Activated naive CD4-positive, alpha-beta T cell treated with anti-CD3 and anti-CD28 coated beads, Interleukin-2, amount 50 U/mL, for 72 hours (primary cell): ENCODE results near the gene IL1RAPL2. TPM values are rescaled to one million over a fixed set of nuclear protein-coding genes. Genes with fewer than 3 reads are reported as not detected.

ENCODE experiments used
- ATAC-seq, 2 donors: fragments of 150-1000 bp; cut with Tn5 transposase; 2 replicates each; pipeline ENCODE4 v1.10.0; 2021; ENCODE audit warnings: mild to moderate bottlenecking in 2 of 2, moderate library complexity in 2 of 2
- DNase-seq, 2 donors: peaks; one replicate each; pipeline ENCODE4 v3.0.0; 2021 to 2022; ENCODE audit warnings: low spot score in 2 of 2
- H3K27ac Mint-ChIP-seq, 2 donors: one replicate each; pipeline ENCODE4 v1.8.0; 2022; ENCODE audit warnings: mild to moderate bottlenecking in 2 of 2, mixed read lengths in 2 of 2
- H3K36me3 Mint-ChIP-seq, 2 donors: one replicate each; pipeline ENCODE4 v1.8.0; 2022; ENCODE audit warnings: mixed read lengths in 2 of 2
- H3K9me3 Mint-ChIP-seq, 2 donors: one replicate each; pipeline ENCODE4 v1.8.0; 2022; ENCODE audit warnings: mixed read lengths in 2 of 2
- total RNA-seq, 2 donors: library from RNA; stranded (reverse); gene quantifications; one replicate each; pipeline ENCODE4 v1.2.3, GENCODE V29; 2022

Gene IL1RAPL2
- total RNA-seq, 2 donors from 2014 or later: not detected

DNA sequence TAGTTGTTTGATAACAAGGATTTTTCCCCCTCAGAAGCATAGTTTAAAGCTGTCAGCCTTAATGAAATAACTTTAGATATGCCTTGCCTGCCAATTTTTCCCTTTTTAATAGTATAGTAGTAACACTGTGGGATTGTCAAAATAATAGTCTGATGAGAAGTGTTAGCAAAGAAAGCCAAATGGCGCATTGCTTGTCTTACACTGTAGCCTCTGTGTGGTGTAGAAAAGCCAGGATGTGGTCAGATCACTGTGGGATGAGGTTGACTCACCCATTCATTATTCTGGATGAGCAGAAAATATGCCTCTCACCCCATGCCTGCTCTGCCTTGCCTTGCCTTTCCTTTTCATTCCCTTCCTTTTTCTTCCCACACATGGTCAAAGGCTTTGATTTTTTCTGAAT lies 998.5 kb downstream of the IL1RAPL2 start:
- H3K27ac Mint-ChIP-seq: no peak overlapping the region
- H3K36me3 Mint-ChIP-seq: no peaks in the 10 kb centered on the region
- ATAC-seq: no peak
- peaks cover 3 to 5% of the 10 kb centered on the region in 2 donors for H3K9me3 Mint-ChIP-seq
- DNase-seq: no peak

DNA sequence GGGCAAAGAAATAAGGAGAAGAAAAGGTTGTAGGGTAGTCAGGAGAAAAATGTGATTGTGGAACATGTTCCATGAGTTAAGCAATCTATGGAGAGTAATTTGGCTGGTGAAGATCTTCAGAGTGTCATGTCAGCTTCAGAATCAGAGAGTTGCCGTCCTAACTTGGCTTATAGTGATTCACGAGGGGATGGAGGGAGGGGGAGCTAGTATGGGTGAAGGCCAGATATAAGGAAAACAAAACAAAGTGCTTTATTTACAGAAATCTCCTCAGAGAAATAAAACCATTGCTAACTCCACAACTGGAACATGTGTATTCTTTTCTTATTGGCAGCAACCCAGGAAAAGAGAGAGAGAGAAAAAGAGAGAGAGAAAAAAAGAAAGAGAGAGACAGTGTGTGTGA lies 999.9 kb downstream of the IL1RAPL2 start:
- H3K27ac Mint-ChIP-seq: no peak overlapping the region
- no peak for ATAC-seq

DNA sequence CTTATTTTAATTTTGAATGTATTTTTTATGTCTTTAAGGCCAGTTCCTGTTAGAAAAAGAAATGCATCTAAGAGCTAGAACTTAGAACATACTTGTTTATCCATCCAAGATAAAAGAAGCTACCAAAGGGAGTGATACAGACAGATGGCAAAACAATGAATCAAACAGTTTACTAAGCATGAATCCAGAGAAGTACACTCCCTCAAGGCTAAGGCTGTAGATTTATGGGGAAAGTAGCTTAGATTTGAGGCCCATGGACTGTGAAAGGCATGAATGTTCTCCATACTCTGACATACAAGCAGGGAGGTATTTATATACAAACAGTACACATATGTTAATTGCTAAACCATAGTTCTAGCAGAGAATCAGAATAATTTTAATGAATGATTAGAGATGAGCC lies 1001.1 kb downstream of the IL1RAPL2 start:
- Mint-ChIP-seq H3K27ac (no peak overlapping the region), H3K36me3 (no peaks in the 10 kb centered on the region), H3K9me3 (peaks cover 0 to 5% of the 10 kb centered on the region in 2 donors)
- ATAC-seq (no peak), DNase-seq (no peak)

More for the DNA sequence above, 999.9 kb downstream of the IL1RAPL2 start:
- Mint-ChIP-seq H3K36me3 (no peaks in the 10 kb centered on the region), H3K9me3 (peaks cover 0 to 5% of the 10 kb centered on the region in 2 donors)
- DNase-seq: no peak

DNA sequence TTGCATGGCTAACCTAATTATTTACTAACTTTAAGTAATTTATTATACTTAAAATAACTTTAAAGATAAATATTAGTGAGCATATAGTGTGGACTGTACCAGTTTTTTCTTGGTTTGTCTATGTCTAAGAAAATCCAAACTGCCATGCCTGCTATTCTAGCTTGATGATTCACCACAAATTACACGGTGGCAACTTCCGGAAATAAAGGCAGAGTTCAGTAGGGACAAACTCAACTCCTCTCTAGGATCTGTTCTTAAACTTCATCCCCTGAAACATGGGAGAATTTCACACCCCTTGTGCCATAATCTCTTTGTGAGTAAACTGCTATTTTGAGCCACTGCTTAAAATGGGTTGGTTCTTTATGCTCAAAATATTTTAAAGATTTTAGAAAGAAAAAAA lies 1042.7 kb downstream of the IL1RAPL2 start:
- DNase-seq: no peak
- Mint-ChIP-seq H3K36me3 (no peaks in the 10 kb centered on the region), H3K27ac (no peak overlapping the region), H3K9me3 (peaks cover 0 to 5% of the 10 kb centered on the region in 2 donors)
- no peak for ATAC-seq

DNA sequence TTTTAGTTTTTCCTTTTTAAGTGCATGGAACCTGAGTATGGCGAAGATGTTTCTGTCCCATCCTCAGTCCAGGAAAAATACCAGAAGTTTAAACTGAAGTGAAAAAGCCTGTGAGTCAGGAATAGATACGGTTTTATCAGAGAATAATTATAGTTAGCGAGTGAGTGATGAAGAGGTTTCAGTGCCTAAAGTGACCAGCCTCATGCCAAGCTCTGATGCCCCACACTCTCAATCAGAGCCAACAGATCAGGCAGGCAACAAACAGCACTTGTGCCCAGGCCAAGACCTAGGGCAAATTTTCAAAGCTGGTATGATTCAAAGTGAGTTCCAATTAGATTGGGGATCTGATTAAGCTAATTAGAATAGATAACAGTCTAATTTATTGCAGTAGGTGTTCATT lies 1043.5 kb downstream of the IL1RAPL2 start:
- ATAC-seq (no peak), DNase-seq (no peak)
- Mint-ChIP-seq H3K27ac (no peak overlapping the region), H3K9me3 (peaks cover 0 to 5% of the 10 kb centered on the region in 2 donors), H3K36me3 (no peaks in the 10 kb centered on the region)

DNA sequence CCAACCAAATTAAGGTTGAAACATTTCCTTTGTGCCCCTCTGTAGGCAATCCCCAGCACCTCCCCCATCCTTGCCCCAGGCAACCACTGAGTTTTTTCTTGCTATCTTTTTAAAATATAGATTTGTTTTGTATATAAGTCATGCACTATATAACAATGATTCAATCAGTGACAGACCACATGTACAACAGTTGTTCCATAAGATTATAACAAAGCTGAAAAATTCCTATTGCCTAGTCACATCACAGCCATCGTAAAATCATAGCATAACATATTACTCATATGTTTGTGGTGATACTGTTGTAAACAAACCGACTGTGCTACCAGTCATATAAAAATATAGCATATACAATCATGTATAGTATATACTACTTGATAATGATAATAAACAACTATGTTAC lies 1044.4 kb downstream of the IL1RAPL2 start:
- no peak for ATAC-seq
- no peaks in the 10 kb centered on the region for H3K36me3 Mint-ChIP-seq
- H3K9me3 Mint-ChIP-seq: peaks cover 0 to 3% of the 10 kb centered on the region in 2 donors
- H3K27ac Mint-ChIP-seq: no peak overlapping the region
- DNase-seq: no peak

DNA sequence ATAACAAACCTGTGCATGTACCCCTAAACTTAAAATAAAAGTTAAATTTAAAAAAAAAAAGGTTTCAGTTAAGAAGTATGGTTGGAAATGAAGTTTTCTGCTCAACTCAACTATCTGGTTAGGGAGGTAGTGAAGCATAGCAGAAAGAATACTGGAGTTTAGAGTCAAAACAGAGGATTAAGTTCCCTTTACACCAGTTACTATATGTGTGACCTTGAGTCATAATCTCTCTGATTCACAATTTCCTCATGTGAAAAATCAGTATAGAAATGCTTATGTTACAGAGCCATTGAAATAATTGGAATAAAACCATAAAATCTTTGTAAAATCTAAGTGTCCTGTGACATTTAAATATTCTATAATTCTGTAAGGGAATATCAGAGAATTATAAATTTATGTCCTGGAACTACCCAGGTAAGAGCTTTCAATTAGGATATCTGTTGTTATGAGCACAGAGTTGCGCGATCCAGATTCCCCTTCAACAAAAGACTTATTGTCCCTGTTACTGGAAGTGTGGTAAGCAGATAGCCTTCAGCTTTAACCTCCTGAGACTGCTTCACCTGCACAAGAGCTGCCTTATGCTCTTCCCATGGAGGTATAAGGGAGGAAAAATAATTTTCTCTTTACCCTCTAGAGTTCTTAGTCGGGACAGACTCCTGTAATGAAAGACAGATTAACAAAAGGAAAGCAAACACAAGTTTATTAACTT lies 1052.5 kb downstream of the IL1RAPL2 start:
- Mint-ChIP-seq H3K9me3 (peaks cover 0 to 3% of the 10 kb centered on the region in 2 donors), H3K36me3 (no peaks in the 10 kb centered on the region), H3K27ac (no peak overlapping the region)
- DNase-seq: no peak
- no peak for ATAC-seq

DNA sequence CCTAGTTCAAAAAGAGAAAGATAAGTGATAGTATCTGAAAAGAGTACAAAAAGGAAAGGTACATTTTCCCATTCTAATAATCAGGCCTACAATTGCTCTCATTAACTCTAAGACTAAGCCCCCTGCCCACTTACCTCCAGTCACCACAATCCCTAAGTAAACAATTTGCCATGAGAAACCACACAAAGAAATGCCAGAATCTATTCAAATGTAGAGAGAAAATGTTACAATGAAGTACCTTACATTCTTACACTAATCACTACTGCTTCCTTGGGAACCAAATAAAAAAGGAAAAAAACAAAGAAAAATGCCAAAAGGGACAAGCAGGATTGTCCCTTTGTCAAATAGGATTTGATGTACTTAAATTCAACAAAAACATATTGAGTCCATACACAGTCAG lies 1068.2 kb downstream of the IL1RAPL2 start:
- H3K9me3 Mint-ChIP-seq: peaks cover 4 to 7% of the 10 kb centered on the region in 2 donors
- no peak overlapping the region for H3K27ac Mint-ChIP-seq
- DNase-seq (no peak), ATAC-seq (no peak)
- no peaks in the 10 kb centered on the region for H3K36me3 Mint-ChIP-seq

DNA sequence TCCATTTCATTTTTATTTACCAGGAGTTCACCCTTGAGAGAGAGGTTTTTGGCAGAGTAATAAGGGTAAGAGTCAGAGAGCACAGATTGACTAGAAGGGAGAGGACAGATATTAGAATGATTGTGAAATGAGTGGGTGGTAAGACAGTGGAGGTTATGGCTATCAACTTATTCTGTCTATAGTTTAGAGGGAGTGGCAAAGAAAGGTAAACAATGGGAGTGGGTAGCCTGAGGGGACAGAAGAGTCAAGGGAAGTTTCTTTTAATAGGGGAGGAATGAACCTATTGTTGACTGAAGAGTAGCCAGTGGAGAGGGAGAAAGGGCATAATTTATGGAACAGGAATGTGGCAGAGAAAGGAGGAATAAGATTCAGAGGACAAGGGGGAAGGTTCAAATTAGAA lies 1069.8 kb downstream of the IL1RAPL2 start:
- DNase-seq: no peak
- Mint-ChIP-seq H3K9me3 (peaks cover 4 to 7% of the 10 kb centered on the region in 2 donors), H3K36me3 (no peaks in the 10 kb centered on the region), H3K27ac (no peak overlapping the region)
- no peak for ATAC-seq

DNA sequence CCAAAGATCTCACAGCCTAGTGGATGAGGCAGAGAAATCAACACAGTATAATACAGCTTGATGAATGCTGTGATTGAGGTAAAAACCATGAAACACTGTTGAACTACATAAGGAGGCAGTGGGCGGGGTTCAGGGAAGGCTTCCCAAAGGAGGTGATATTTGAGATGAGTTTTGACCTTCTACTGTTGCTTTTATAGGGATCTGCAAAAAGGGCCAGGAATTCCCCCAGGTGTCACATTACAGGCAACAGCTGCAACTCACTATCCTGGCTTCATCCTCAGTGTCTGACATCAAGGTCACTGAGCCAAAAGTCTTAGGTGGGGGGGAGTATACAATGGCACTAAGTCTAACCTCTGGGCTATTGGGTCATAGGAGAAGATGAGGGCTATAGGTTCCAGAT lies 1070.7 kb downstream of the IL1RAPL2 start:
- ATAC-seq (no peak), DNase-seq (no peak)
- Mint-ChIP-seq H3K27ac (no peak overlapping the region), H3K36me3 (no peaks in the 10 kb centered on the region), H3K9me3 (peaks cover 4 to 7% of the 10 kb centered on the region in 2 donors)

DNA sequence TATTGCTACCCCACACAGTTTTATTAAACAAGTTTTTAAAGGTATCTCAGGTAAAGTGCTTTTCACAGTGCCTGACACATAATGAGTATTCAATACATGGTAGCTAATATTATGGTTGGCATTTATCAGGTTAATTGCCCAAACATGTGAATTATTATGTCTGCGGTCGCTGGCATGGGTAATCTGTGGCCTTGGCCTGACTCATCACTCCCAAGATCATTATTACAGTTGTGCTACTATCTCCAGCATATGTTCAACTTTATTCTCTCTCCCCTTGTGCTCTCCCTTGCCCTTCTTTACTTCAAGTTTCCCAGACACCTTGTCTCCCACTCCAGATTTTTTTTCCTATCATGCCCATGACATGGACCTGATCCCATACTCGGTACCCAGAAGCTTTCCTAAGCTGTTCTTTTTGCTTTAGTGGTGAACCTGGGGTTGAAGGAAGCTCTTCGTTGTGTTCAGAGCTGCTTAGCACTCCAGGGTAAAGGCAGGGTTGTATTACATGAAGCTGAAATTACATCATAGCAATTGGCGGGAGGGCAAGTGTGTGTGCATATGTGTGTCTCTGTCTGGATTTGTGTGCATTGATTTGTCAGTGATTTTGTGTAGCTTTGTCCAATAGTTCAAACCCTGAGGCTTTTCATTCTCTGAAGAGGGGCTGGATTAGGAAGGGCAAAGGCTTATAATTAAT lies 1079.8 kb downstream of the IL1RAPL2 start:
- no peak for ATAC-seq

DNA sequence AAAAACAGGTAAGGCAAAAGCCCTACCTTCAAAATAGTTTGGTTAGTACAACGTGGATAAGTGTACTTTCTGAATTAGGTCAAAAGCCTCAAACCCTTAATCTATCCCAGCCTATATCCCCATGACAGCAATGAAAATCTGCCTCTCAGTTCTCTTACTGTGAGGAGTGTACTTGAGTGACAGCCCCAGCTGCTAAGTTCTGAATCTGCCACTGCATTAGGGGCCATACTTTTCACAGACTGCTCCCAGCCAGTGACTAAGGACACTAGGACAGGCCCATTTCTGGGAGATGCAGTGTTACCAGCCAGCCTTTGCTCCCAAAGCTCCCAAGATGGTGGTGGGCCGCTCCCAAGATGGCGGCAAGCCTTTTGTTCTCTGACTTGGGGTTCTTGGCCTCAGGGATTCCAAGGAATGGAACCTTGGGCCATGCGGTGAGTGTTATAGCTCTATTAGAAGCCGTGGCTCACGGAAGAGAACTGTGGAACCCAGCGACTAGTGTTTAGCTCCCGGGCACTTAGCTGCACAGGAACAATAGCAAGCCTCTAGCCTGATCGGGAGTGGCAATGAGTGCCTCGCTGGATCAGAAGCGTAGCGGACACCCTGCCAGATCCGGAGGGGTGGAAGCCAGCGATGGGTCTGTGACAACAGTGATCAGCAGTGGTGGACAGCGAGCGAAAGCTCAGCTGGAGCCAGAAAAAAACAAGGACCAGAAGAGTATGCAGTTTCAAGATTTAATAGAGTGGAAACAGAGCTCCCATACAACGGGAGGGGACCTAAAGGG lies 1080.8 kb downstream of the IL1RAPL2 start:
- DNase-seq: no peak
- no peak for ATAC-seq
- Mint-ChIP-seq H3K27ac (no peak overlapping the region), H3K36me3 (no peaks in the 10 kb centered on the region), H3K9me3 (peaks cover 0 to 4% of the 10 kb centered on the region in 2 donors)

More for the DNA sequence above, 1079.8 kb downstream of the IL1RAPL2 start:
- Mint-ChIP-seq H3K36me3 (no peaks in the 10 kb centered on the region), H3K9me3 (peaks cover 0 to 4% of the 10 kb centered on the region in 2 donors), H3K27ac (no peak overlapping the region)
- no peak for DNase-seq

DNA sequence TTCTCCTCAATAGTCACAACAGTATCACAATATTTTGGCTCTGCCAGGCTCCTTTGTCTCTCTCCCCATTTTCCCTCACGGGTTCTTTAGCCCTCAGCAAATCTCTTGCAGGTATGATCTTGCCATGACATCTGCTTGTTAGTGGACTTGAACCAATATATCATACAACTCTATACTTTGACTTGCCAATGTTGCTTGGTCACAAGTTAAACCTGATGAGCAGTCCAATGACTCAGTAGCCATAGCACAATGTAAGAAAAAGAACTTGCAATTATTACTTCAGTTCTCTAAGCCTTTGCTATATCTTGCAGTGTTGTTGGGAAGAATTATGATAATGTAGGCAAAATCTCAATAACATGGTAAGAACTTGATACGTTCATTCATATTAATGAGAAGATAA lies 1081.8 kb downstream of the IL1RAPL2 start:
- no peak overlapping the region for H3K27ac Mint-ChIP-seq
- H3K9me3 Mint-ChIP-seq: peaks cover 0 to 7% of the 10 kb centered on the region in 2 donors
- ATAC-seq (no peak), DNase-seq (no peak)
- no peaks in the 10 kb centered on the region for H3K36me3 Mint-ChIP-seq

DNA sequence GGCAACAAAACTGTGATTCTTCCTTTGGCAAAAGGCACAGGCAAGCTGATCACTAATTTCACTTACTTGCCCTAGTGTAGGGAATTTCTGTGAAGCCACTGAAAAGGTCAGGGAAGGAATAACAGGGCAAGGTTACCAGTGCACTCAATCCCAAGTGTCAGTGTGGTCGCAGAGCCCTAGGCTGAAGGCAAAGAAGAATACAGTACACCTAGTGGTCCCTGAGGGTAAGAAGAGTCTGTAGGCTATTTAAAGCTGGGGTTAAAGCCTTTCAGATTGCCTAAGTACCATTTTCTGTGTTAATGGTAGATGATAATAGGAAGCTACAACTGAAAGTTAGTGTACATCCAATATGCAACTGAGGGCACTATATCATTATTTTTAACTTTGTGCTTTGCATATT lies 1082.7 kb downstream of the IL1RAPL2 start:
- no peak for DNase-seq
- no peak overlapping the region for H3K27ac Mint-ChIP-seq
- no peaks in the 10 kb centered on the region for H3K36me3 Mint-ChIP-seq
- ATAC-seq: no peak
- peaks cover 0 to 7% of the 10 kb centered on the region in 2 donors for H3K9me3 Mint-ChIP-seq

DNA sequence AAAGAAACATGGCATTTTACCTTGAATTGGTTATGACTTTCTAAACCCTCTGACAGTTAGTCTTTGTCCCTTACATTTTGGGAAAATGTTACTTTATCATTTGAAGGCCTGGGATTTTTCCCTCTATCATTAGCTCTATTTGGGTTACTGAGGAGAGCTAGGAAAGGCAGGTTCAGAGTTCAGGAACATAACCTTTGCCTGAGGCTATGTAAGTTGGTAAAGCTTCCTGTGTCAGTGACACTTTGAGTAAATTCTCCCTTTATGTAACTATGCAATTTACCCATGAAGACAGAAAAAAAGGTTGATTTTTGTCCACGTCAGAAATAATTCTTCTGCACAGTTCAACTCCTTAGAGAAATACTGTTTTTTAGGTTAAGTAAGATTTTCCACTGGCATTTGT lies 1084.6 kb downstream of the IL1RAPL2 start:
- ATAC-seq (no peak), DNase-seq (no peak)
- Mint-ChIP-seq H3K36me3 (no peaks in the 10 kb centered on the region), H3K9me3 (peaks cover 0 to 7% of the 10 kb centered on the region in 2 donors), H3K27ac (no peak overlapping the region)

DNA sequence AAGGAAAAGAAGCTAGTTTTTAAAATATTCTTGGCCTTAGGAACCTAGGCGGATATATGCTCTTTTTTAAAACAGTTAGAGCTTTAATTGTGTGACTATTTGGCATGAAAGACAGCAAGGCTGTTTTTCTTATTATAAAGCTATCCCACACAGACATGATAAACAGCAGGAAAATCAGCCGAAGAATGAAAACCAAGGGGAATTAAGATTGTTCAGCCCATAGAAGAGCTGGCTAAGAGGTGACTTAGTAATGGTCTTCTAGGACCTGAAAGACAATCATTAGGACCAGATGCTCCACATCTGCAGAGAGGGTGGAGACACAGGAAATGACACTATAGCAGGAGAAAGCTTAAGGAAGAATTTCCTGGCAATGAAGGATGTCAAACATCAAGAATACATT lies 1085.0 kb downstream of the IL1RAPL2 start:
- H3K27ac Mint-ChIP-seq: no peak overlapping the region
- H3K9me3 Mint-ChIP-seq: peaks cover 0 to 7% of the 10 kb centered on the region in 2 donors
- ATAC-seq (no peak), DNase-seq (no peak)
- no peaks in the 10 kb centered on the region for H3K36me3 Mint-ChIP-seq

DNA sequence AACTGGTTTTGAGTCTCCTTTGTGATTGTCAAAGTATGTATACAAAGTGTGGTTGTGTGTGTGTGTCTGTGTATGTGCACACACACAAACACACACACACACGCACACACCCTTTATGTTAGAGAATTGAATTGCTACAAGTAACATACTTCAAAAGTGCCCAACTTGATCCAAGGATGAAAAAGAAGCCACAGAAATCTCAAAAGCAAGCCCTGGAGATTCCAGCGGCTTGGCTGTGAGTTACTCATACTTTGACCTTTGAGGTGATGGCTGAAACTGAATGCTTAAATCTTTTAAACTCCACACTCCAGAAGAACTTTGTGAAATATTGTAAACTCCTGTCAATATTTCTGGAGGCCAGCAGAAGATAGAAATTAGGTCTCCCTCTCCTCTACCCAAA lies 1087.9 kb downstream of the IL1RAPL2 start:
- ATAC-seq: no peak
- no peak for DNase-seq
- H3K27ac Mint-ChIP-seq: no peak overlapping the region
- H3K36me3 Mint-ChIP-seq: no peaks in the 10 kb centered on the region
- H3K9me3 Mint-ChIP-seq: peaks cover 0 to 4% of the 10 kb centered on the region in 2 donors
